SU-DHL-6 (cell line): ENCODE results near the gene KCNH1.

ENCODE experiments used
- H2AFZ ChIP-seq: fragments of 200-600 bp; sonication (generic); 2 replicates; pipeline ENCODE4 v1.6.1; 2014; ENCODE audit warnings: low read depth, mild to moderate bottlenecking, moderate library complexity, mixed read lengths, antibody characterized with exemption, low read length; ENCODE audit not compliant: severe bottlenecking
- H3F3A ChIP-seq: fragments of 200-600 bp; shearing (Covaris generic); 2 replicates; pipeline ENCODE4 v1.6.0; 2016; ENCODE audit warnings: antibody characterized with exemption, mild to moderate bottlenecking; ENCODE audit not compliant: insufficient read depth
- H3K27ac ChIP-seq: fragments of 200-600 bp; sonication (generic); 2 replicates; pipeline ENCODE4 v1.5.1; 2016; ENCODE audit warnings: low read depth, mild to moderate bottlenecking, low read length, moderate library complexity, mixed read lengths
- H3K27me3 ChIP-seq: fragments of 200-600 bp; sonication (generic), shearing (Covaris generic); 2 replicates; pipeline ENCODE4 v1.6.0; 2014; ENCODE audit warnings: mild to moderate bottlenecking, low read length
- H3K36me3 ChIP-seq: fragments of 200-600 bp; sonication (generic); 2 replicates; pipeline ENCODE4 v1.6.1; 2014; ENCODE audit warnings: mild to moderate bottlenecking, low read length, mixed read lengths
- H3K4me2 ChIP-seq: fragments of 300-600, 200-600 bp; shearing (Covaris generic), sonication (generic); 2 replicates; pipeline ENCODE4 v1.6.0; 2014; ENCODE audit warnings: low read length, low read depth, mild to moderate bottlenecking; ENCODE audit not compliant: poor library complexity, severe bottlenecking
- H3K4me3 ChIP-seq: fragments of 200-600 bp; sonication (generic); 2 replicates; pipeline ENCODE4 v1.5.1; 2014; ENCODE audit warnings: antibody characterized with exemption, low read length, mild to moderate bottlenecking, mixed read lengths; ENCODE audit not compliant: insufficient read depth, poor library complexity, severe bottlenecking
- H3K79me2 ChIP-seq: fragments of 200-600 bp; sonication (generic); 2 replicates; pipeline ENCODE4 v1.6.1; 2014; ENCODE audit warnings: mild to moderate bottlenecking, low read length, moderate library complexity; ENCODE audit not compliant: insufficient read depth
- H3K9ac ChIP-seq: fragments of 200-600 bp; sonication (generic); 2 replicates; pipeline ENCODE4 v1.7.0; 2014; ENCODE audit warnings: mild to moderate bottlenecking, low read length
- H3K9me2 ChIP-seq: fragments of 200-600 bp; sonication (generic); replicated peaks from 2 replicates; pipeline ENCODE4 v1.6.1; 2014; ENCODE audit warnings: low read length; ENCODE audit not compliant: insufficient read depth
- H3K9me3 ChIP-seq: fragments of 200-600 bp; sonication (generic); 2 replicates; pipeline ENCODE4 v1.6.1; 2014; ENCODE audit warnings: low read length, mixed read lengths; ENCODE audit not compliant: insufficient read depth
- H4K20me1 ChIP-seq: fragments of 200-600 bp; sonication (generic); 2 replicates; pipeline ENCODE4 v1.6.1; 2014; ENCODE audit warnings: low read depth, mild to moderate bottlenecking, antibody characterized with exemption, low read length, moderate library complexity, mixed read lengths
- CTCF ChIP-seq: fragments of 200-600 bp; sonication (generic); IDR thresholded peaks from one replicate; pipeline ENCODE4 v1.5.1; 2017; ENCODE audit warnings: antibody characterized with exemption, mild to moderate bottlenecking, low read length, moderate library complexity; ENCODE audit not compliant: insufficient read depth, poor library complexity, severe bottlenecking
- EZH2phosphoT487 ChIP-seq: fragments of 200-600 bp; sonication (generic), shearing (Covaris generic); conservative IDR thresholded peaks from 2 replicates; pipeline ENCODE4 v1.6.1; 2018; ENCODE audit warnings: mild to moderate bottlenecking, antibody characterized with exemption, low read length, moderate library complexity, mixed read lengths

Gene KCNH1

GRCh38 chr1:210908257-210908656, 225.7 kb downstream of the KCNH1 start:
- no peaks in the 10 kb centered on the region for H3K9me3 ChIP-seq
- TF ChIP-seq EZH2phosphoT487 (no peak), CTCF (no peak)
- no peaks in the 10 kb centered on the region for H3F3A ChIP-seq
- no peaks in the 10 kb centered on the region for H4K20me1 ChIP-seq
- no peaks in the 10 kb centered on the region for H3K36me3 ChIP-seq
- no peaks in the 10 kb centered on the region for H3K79me2 ChIP-seq
- no peak overlapping the region for H2AFZ ChIP-seq
- H3K27me3 ChIP-seq, result no peaks in the 10 kb centered on the region
- no peak overlapping the region for H3K4me2 ChIP-seq
- no peaks in the 10 kb centered on the region for H3K9me2 ChIP-seq
- H3K9ac ChIP-seq, result no peak overlapping the region
- no peak overlapping the region for H3K27ac ChIP-seq
- H3K4me3 ChIP-seq, result no peak overlapping the region

DNA sequence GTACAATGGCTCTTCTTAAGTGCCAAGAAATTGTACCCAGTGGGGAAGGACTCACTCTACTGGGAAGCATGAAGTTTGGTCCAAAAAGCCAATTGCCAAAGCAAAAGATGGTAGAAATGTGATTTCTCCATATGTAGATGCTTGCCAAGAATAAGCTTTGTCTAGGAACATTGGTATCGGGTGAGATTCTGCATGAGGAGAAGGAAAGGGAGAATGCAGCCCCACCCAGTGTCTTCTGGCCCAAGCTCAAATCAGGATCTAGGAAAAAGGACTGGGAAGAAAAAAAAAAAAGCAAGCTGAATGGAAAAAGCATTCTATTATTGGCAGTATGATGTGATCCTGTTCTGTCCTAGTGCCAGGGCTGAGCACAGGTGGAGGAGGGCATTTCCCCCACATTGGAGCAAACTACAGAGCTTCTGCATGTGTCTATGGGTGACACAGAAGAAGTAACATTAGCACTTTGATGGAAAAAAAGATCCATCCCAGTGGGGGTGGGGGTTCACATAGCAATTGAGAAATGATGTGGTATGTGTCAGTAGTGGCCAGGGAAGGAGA, 226.6 kb downstream of the KCNH1 start:
- H3K9me2 ChIP-seq, result no peaks in the 10 kb centered on the region
- H3F3A ChIP-seq, result no peaks in the 10 kb centered on the region
- H3K4me2 ChIP-seq, result no peak overlapping the region
- H3K27ac ChIP-seq, result no peak overlapping the region
- no peak overlapping the region for H2AFZ ChIP-seq
- no peaks in the 10 kb centered on the region for H3K27me3 ChIP-seq
- no peaks in the 10 kb centered on the region for H3K79me2 ChIP-seq
- H3K36me3 ChIP-seq, result no peaks in the 10 kb centered on the region
- TF ChIP-seq EZH2phosphoT487 (no peak), CTCF (no peak)
- no peak overlapping the region for H3K4me3 ChIP-seq
- no peaks in the 10 kb centered on the region for H3K9me3 ChIP-seq
- no peaks in the 10 kb centered on the region for H4K20me1 ChIP-seq
- no peak overlapping the region for H3K9ac ChIP-seq

DNA sequence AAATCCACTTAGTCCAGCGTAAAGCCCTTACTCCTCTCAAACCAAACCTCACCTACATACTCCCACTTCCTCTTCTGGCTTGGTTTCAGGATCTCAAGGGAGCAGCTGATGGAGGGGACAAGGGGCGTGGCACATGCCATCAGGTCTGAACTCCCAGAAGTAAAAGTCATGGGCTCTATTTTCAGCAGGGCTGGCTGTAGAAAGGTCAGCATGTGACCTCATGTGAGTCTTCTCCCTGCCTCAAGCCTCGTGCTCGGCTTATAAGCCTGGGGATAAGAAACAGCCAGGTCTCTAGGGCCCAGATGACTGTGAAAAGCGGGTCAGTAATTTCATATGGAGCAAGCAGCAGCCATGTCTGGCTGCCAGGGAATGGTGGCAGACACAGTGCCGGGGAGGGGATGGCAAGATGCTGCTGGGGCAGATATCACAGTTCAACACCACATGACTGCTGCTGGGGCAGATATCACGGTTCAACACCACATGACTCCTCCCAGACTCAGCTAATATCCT, 227.9 kb downstream of the KCNH1 start:
- no peaks in the 10 kb centered on the region for H4K20me1 ChIP-seq
- no peak overlapping the region for H3K27ac ChIP-seq
- H3K9ac ChIP-seq, result no peak overlapping the region
- no peaks in the 10 kb centered on the region for H3F3A ChIP-seq
- H3K36me3 ChIP-seq, result no peaks in the 10 kb centered on the region
- no peaks in the 10 kb centered on the region for H3K79me2 ChIP-seq
- no peaks in the 10 kb centered on the region for H3K9me3 ChIP-seq
- H3K4me3 ChIP-seq, result no peak overlapping the region
- no peak for TF ChIP-seq EZH2phosphoT487
- no peak for TF ChIP-seq CTCF
- no peak overlapping the region for H3K4me2 ChIP-seq
- no peak overlapping the region for H2AFZ ChIP-seq
- H3K9me2 ChIP-seq, result no peaks in the 10 kb centered on the region
- no peaks in the 10 kb centered on the region for H3K27me3 ChIP-seq
